ENCODE data around the gene PRDM16.

PRDM16 gene

DNA sequence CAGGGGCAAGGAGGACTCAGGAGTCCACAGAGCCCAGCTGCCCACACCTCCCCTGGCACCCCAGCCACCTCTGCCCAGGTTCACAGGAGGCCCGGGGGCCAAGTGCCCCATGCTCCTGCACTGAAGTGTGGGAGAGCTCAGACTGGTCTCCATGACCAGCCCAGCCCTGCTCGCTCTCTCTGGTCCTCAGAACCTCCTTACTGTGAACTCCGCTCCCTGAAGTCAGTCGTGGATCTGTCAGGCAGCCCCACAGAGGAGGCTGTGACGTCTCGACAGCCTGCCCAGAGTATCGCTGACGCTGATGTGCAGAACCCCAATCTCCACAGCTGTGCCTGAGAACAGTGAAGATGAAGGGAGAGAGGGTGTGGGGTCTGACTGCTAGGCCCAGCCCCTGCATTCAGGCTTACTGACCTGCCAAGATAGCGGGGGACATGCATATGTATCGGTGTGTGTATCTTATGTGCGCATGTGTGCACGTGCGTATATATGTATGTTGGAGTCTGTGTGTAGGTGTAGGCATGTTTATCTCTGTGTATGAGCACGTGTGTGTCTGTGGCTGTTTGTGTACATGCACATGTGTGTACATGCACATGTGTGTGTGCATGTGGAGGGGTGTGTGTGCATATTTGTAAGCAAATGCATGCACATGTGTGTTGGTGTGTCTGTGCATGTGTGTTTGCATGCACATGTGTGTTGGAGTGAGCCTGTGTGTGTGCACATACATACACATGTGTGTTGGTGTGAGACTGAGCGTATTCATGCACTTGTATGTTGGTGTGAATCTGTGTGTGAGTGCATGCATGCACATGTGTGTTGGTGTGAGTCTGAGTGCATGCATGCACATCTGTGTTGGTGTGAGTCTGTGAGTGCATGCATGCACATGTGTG lies 267.0 kb downstream of the PRDM16 start:
- TF ChIP-seq, protein P1, sequence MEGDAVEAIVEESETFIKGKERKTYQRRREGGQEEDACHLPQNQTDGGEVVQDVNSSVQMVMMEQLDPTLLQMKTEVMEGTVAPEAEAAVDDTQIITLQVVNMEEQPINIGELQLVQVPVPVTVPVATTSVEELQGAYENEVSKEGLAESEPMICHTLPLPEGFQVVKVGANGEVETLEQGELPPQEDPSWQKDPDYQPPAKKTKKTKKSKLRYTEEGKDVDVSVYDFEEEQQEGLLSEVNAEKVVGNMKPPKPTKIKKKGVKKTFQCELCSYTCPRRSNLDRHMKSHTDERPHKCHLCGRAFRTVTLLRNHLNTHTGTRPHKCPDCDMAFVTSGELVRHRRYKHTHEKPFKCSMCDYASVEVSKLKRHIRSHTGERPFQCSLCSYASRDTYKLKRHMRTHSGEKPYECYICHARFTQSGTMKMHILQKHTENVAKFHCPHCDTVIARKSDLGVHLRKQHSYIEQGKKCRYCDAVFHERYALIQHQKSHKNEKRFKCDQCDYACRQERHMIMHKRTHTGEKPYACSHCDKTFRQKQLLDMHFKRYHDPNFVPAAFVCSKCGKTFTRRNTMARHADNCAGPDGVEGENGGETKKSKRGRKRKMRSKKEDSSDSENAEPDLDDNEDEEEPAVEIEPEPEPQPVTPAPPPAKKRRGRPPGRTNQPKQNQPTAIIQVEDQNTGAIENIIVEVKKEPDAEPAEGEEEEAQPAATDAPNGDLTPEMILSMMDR (IDR thresholded peaks at IDR 0.05; ENCODE audit: low read depth, low read length, missing control alignments) = no peak
- DNase-seq (ENCODE audit: low read depth) = no peak
- H3K4me3 ChIP-seq (ENCODE audit: low read depth, low read length) = no peak overlapping the region

- DNase-seq (ENCODE audit: low read depth) = no peak
- TF ChIP-seq, protein P1 (IDR thresholded peaks at IDR 0.05; ENCODE audit: low read depth, low read length, missing control alignments) = no peak
- H3K4me3 ChIP-seq (ENCODE audit: low read depth, low read length) = no peak overlapping the region
Observed at GRCh38 chr1:3336641-3337630, 267.9 kb downstream of the PRDM16 start.

DNA sequence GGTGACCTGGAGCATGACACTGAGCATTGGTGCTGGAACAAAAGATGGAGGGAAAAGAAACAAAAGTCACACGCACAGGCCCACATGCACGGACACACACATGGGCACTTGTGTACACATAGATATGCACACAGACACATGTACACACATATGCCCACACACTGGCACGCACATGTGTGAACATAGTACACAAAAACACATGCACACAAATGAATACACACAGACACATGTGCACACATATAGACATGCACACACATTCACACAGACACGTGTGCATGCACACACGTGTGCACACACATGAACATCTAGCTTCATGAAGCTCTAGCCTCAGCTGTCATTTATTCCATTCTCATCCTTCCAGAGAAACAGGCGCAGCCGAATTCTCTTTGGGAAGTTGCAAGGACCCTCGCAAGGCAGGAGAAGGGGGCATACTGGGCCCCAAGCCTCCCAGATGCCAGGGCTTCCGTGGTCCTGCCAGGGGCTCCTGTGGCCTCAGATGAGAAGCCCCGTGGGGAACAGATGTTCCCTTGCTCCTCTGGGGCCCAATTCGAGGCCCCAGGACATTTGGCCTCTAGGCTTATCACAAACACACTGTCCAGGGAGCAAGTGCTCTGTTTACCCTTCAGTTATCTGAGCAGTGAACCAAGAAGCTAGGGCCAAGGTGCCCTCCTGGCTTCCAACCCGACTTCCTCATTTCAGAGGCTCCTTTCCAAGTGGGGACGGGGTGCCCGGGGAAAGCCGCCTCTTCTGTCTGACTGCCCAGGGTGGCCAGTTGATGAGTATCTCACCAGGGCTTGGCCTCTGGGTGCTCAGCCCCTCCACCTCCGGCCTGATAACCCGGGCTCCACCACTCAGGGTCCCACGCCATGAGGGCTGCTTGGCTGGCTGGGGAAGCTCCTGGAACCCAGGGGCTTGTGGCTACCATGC lies 269.1 kb downstream of the PRDM16 start:
- TF ChIP-seq, protein P1 (IDR thresholded peaks at IDR 0.05; ENCODE audit: low read depth, low read length, missing control alignments) = no peak
- no peak overlapping the region for H3K4me3 ChIP-seq (ENCODE audit: low read depth, low read length)
- no peak for DNase-seq (ENCODE audit: low read depth)

GRCh38 chr1:3338725-3339070 lies 269.7 kb downstream of the PRDM16 start:
- no peak overlapping the region for H3K4me3 ChIP-seq (ENCODE audit: low read depth, low read length)
- no peak for DNase-seq (ENCODE audit: low read depth)
- TF ChIP-seq, protein P1 (IDR thresholded peaks at IDR 0.05; ENCODE audit: low read depth, low read length, missing control alignments) = no peak

- no peak for DNase-seq (ENCODE audit: low read depth)
- TF ChIP-seq, protein P1 (IDR thresholded peaks at IDR 0.05; ENCODE audit: low read depth, low read length, missing control alignments) = no peak
- H3K4me3 ChIP-seq (ENCODE audit: low read depth, low read length) = no peak overlapping the region
Observed at GRCh38 chr1:3339856-3340255, 270.9 kb downstream of the PRDM16 start.

DNA sequence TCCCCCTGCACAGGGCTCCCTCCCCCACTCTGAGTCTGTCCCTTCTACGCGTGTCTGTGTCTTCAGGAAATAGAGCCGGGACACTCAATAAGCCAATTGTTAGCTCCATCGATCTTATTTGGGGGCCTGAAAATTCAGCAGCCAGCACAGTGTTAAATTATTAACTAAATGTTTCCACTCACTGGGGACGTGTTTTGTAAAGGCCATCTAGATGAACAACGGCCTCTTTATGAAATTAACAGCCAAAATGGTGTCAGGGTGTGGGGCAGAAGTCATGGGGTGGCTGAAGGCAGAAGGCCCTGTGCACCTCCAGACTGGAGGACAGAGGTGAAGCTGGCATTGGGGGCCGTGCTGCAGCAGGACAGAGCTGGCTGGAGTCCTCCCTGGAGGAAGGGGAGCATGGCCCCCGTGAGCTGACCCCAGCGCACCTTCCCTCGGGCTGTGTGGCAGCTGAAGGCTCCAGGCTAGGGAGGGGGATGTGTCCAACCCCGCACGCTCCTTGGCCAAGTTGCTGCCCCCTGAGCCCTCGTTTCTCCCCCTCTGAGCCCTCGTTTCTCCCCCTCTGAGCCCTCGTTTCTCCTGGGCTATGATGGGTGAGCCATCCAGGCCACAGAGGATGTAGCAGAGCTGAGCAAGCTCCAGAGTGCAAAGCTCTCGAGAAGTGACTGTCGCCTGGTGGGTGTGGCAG lies 271.7 kb downstream of the PRDM16 start:
- TF ChIP-seq, protein P1 (IDR thresholded peaks at IDR 0.05; ENCODE audit: low read depth, low read length, missing control alignments) = no peak
- H3K4me3 ChIP-seq (ENCODE audit: low read depth, low read length) = no peak overlapping the region
- DNase-seq (ENCODE audit: low read depth) = no peak
